ENCODE data around the gene FLYWCH2. TPM values are rescaled to one million over a fixed set of nuclear protein-coding genes. Genes with fewer than 3 reads are reported as not detected.
A peak's percentile ranks its signal among the peaks of the same experiment; 100 is the strongest.

Gene FLYWCH2, protein sequence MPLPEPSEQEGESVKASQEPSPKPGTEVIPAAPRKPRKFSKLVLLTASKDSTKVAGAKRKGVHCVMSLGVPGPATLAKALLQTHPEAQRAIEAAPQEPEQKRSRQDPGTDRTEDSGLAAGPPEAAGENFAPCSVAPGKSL
- total RNA-seq (2022) (24.4 and 27.7 TPM in 2 replicates), Bru-seq, nascent RNA (percentile 41 among the genes with signal in this experiment), BruChase-seq, experiment 1, labeled RNA remaining after a 6-hour chase (percentile 47 among the genes with signal in this experiment), BruChase-seq, experiment 2, labeled RNA remaining after a 2-hour chase (percentile 47 among the genes with signal in this experiment)
- long read RNA-seq, transcript FLYWCH2-202 (4 exons, 1,036 nt): major isoform, 45 of 48 reads
- long read RNA-seq, partial matches to known transcripts: 0 of 48 reads
- long read RNA-seq, other reads (novel, unspliced or antisense): 2 of 48 reads

GRCh38 chr16:2882650-2883457, at the start of gene FLYWCH2:
TSS of gene FLYWCH2 (plus strand) at chr16:2883215. CDS start at chr16:2896450, 13,235 bp downstream.
- TF ChIP-seq, protein P1, sequence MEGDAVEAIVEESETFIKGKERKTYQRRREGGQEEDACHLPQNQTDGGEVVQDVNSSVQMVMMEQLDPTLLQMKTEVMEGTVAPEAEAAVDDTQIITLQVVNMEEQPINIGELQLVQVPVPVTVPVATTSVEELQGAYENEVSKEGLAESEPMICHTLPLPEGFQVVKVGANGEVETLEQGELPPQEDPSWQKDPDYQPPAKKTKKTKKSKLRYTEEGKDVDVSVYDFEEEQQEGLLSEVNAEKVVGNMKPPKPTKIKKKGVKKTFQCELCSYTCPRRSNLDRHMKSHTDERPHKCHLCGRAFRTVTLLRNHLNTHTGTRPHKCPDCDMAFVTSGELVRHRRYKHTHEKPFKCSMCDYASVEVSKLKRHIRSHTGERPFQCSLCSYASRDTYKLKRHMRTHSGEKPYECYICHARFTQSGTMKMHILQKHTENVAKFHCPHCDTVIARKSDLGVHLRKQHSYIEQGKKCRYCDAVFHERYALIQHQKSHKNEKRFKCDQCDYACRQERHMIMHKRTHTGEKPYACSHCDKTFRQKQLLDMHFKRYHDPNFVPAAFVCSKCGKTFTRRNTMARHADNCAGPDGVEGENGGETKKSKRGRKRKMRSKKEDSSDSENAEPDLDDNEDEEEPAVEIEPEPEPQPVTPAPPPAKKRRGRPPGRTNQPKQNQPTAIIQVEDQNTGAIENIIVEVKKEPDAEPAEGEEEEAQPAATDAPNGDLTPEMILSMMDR (IDR thresholded peaks at IDR 0.05; ENCODE audit: unreplicated experiment): no peak
- BruUV-seq (replicated peaks): no TSS peak
- H3K9me3 Mint-ChIP-seq (ENCODE audit: unreplicated experiment): no peaks in the 10 kb centered on the region
- peak; percentile 99 for DNase-seq (ENCODE audit: unreplicated experiment)
- H3K27ac Mint-ChIP-seq (ENCODE audit: low read depth, unreplicated experiment): peak within 1 kb of the TSS; percentile 73
- H3K4me1 Mint-ChIP-seq (ENCODE audit: insufficient read depth, unreplicated experiment): peaks cover 5% of the 10 kb centered on the region
- POLR2A ChIA-PET: interaction anchor here (0.7 to 6.0 kb wide), 26 partner anchors 9 to 1410 kb away, joined by 3 to 75 read pairs (median 4); partner anchors contain the start of genes FLYWCH1, SRRM2 and TBC1D24
- peaks cover 6% of the 10 kb centered on the region for H3K36me3 Mint-ChIP-seq (ENCODE audit: insufficient read depth, unreplicated experiment)
- intact Hi-C loops (cut with micrococcal nuclease): loop anchor here (2.0 kb wide), 1 partner anchor 36 kb away; no protein-coding TSS in a partner anchor
- CTCF ChIA-PET: interaction anchor here (0.5 to 1.4 kb wide), 4 partner anchors 9 to 37 kb away, joined by 3 to 6 read pairs (median 4); no protein-coding TSS in a partner anchor
- peak within 1 kb of the TSS; percentile 77 for H3K4me3 Mint-ChIP-seq (ENCODE audit: unreplicated experiment)
- no peaks in the 10 kb centered on the region for H3K27me3 Mint-ChIP-seq (ENCODE audit: insufficient read depth, unreplicated experiment)

GRCh38 chr16:2833776-2834175, 49.2 kb upstream of the FLYWCH2 start:
- no peak for DNase-seq (ENCODE audit: unreplicated experiment)
- Mint-ChIP-seq H3K27me3 (ENCODE audit: insufficient read depth, unreplicated experiment) (no peaks in the 10 kb centered on the region), H3K4me3 (ENCODE audit: unreplicated experiment) (no peak overlapping the region), H3K4me1 (ENCODE audit: insufficient read depth, unreplicated experiment) (peaks cover 31% of the 10 kb centered on the region), H3K36me3 (ENCODE audit: insufficient read depth, unreplicated experiment) (no peaks in the 10 kb centered on the region), H3K27ac (ENCODE audit: low read depth, unreplicated experiment) (no peak overlapping the region), H3K9me3 (ENCODE audit: unreplicated experiment) (no peaks in the 10 kb centered on the region)
- ChIA-PET POLR2A (no interaction called here), CTCF (no interaction called here)
- TF ChIP-seq, protein P1 (IDR thresholded peaks at IDR 0.05; ENCODE audit: unreplicated experiment): no peak
- BruUV-seq (replicated peaks): no TSS peak
- intact Hi-C loops (cut with micrococcal nuclease): no loop called here

DNA sequence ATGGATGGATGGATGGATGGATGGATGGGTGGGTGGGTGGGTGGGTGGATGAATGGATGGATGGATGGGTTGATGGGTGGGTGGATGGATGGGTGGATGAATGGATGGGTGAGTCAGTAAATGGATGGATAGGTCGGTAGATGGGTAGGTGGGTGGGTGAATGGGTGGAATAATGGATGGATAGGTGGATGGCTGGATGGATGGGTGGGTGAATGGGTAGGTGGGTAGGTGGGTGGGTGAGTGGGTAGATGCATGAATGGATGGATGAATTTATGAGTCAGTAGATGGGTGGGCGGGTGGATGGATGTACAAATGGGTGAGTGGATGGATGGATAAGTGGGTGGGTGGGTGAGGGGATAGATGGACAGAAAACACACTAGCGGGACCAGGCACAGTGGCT, 48.0 kb upstream of the FLYWCH2 start:
- no peaks in the 10 kb centered on the region for H3K9me3 Mint-ChIP-seq (ENCODE audit: unreplicated experiment)
- no peaks in the 10 kb centered on the region for H3K36me3 Mint-ChIP-seq (ENCODE audit: insufficient read depth, unreplicated experiment)
- peaks cover 31% of the 10 kb centered on the region for H3K4me1 Mint-ChIP-seq (ENCODE audit: insufficient read depth, unreplicated experiment)
- CTCF ChIA-PET: no interaction called here
- H3K27me3 Mint-ChIP-seq (ENCODE audit: insufficient read depth, unreplicated experiment): no peaks in the 10 kb centered on the region
- DNase-seq (ENCODE audit: unreplicated experiment): no peak
- BruUV-seq (replicated peaks): no TSS peak
- no peak overlapping the region for H3K4me3 Mint-ChIP-seq (ENCODE audit: unreplicated experiment)
- intact Hi-C loops (cut with micrococcal nuclease): loop anchor here (5.0 kb wide), 1 partner anchor 72 kb away; no protein-coding TSS in a partner anchor
- TF ChIP-seq, protein P1 (IDR thresholded peaks at IDR 0.05; ENCODE audit: unreplicated experiment): no peak
- POLR2A ChIA-PET: no interaction called here
- H3K27ac Mint-ChIP-seq (ENCODE audit: low read depth, unreplicated experiment): peak overlapping the region; percentile 82
